A673 (cell line): ENCODE measurements around the gene EPB41. TPM values are rescaled to one million over a fixed set of nuclear protein-coding genes. Genes with fewer than 3 reads are reported as not detected.

ENCODE experiments used
- BruUV-seq: library from RNA; stranded (reverse); fragments of 400-500 nt; replicated peaks from 2 replicates; lab custom pipeline; 2021; lab: Mats Ljungman, UMichigan
- CTCF ChIA-PET: fragments of 300-600 bp; sonication (Branson Sonifier 250); formaldehyde crosslinking; loops from one replicate; lab custom pipeline; 2022; ENCODE audit warnings: antibody characterized with exemption; lab: Charles Lee
- POLR2A ChIA-PET: fragments of 300-600 bp; sonication (Branson Sonifier 250); formaldehyde crosslinking; loops from one replicate; lab custom pipeline; 2022; ENCODE audit warnings: antibody characterized with exemption; ENCODE audit not compliant: low non-redundant PET; lab: Charles Lee
- DNase-seq: peaks from one replicate; pipeline ENCODE4 v3.0.0-alpha.2; 2015; ENCODE audit warnings: low spot score
- H3K27ac ChIP-seq: fragments of 200-600 bp; sonication (generic); 2 replicates; pipeline ENCODE4 v1.5.1; 2016; ENCODE audit warnings: mixed run types, low read depth, mild to moderate bottlenecking, mixed read lengths, antibody characterized with exemption, low read length; ENCODE audit not compliant: poor library complexity, severe bottlenecking
- H3K27me3 ChIP-seq: fragments of 200-600 bp; sonication (generic); replicated peaks from 2 replicates; pipeline ENCODE4 v1.6.1; 2017; ENCODE audit warnings: mixed run types, low read depth, mild to moderate bottlenecking, mixed read lengths, antibody characterized with exemption, low read length; ENCODE audit not compliant: insufficient read depth, poor library complexity
- H3K36me3 ChIP-seq: fragments of 200-600 bp; sonication (generic); 2 replicates; pipeline ENCODE4 v1.6.1; 2016; ENCODE audit warnings: mixed run types, mild to moderate bottlenecking, mixed read lengths, antibody characterized with exemption, low read length; ENCODE audit not compliant: insufficient read depth, poor library complexity, severe bottlenecking
- H3K4me1 ChIP-seq: fragments of 200-600 bp; sonication (generic); 2 replicates; pipeline ENCODE4 v1.6.1; 2017; ENCODE audit warnings: mixed run types, mild to moderate bottlenecking, mixed read lengths, antibody characterized with exemption, low read length; ENCODE audit not compliant: insufficient read depth, poor library complexity, severe bottlenecking
- H3K4me3 ChIP-seq: fragments of 200-600 bp; sonication (generic); 2 replicates; pipeline ENCODE4 v1.5.1; 2016; ENCODE audit warnings: low read depth, mixed run types, mild to moderate bottlenecking, mixed read lengths, low read length; ENCODE audit not compliant: poor library complexity, severe bottlenecking
- H3K9me3 ChIP-seq: fragments of 200-600 bp; sonication (generic); 2 replicates; pipeline ENCODE4 v1.6.1; 2016; ENCODE audit warnings: mixed run types, low read depth, mild to moderate bottlenecking, mixed read lengths, antibody characterized with exemption, low read length; ENCODE audit not compliant: poor library complexity, severe bottlenecking
- EZH2 ChIP-seq: fragments of 200-600 bp; sonication (generic); IDR thresholded peaks from 2 replicates; pipeline ENCODE4 v1.6.1; 2017; ENCODE audit warnings: borderline replicate concordance, low read depth, mild to moderate bottlenecking, mixed read lengths, antibody characterized with exemption, low read length; ENCODE audit not compliant: poor library complexity, severe bottlenecking
- intact Hi-C: fragments of 100-400 bp; cut with micrococcal nuclease; formaldehyde crosslinking; loops from one replicate; pipeline ENCODE4 v1.10.0; 2022; ENCODE audit not compliant: unreplicated experiment
- total RNA-seq: library from RNA; stranded (reverse); gene quantifications from 2 replicates; pipeline ENCODE4 v1.2.3, GENCODE V29; 2021
- TF ChIP-seq, protein P1 (sequence below): fragments of 300-800, 200-600 bp; sonication (generic); conservative IDR thresholded peaks from 2 replicates; pipeline ENCODE4 v1.5.1; 2017; ENCODE audit warnings: low read depth, mild to moderate bottlenecking, antibody characterized with exemption, low read length, moderate library complexity, mixed read lengths

The EPB41 gene
- total RNA-seq, 1 experiment from 2014 or later, result 337 TPM

DNA sequence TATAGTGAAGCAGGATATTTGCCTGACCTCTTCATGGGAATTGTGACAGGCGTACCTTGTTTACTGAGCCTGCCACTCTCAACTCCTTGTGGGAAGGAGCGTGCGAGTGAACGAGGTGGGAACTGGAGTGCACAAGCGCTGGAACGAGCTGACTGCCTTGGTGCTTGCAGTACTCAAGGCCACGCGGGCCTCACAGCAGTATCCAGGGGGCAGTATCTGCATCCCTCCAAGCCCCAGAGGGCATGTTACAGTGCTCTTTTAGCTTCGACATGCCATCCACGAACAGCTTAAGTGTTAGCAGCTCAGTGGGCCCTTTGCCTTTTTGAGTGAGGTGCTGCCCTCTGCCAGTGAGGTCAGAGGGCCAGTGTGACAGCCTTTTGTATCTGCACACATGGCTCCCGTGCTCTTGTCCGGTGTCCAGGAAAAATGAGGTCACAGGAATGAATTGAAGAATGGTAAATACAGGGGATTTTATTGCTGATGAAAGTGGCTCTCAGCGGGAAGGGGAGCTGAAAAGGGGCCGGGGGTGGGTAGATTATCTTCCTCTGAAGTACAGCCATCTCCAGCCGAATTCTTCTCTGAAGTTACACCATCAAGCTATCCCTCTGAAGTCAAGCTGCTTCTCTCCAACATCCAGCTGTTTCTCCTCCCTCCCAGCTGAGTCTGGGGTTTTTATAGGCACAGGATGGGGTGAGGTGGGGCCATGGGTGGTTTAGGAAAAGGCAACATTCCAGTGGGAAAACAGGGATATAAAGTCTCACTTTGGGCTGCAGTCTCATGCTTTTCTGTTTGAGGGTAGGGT is 69.3 kb downstream of the EPB41 start:
- Histone ChIP-seq H3K36me3 (peaks cover 13% of the 10 kb centered on the region), H3K9me3 (peaks cover 8% of the 10 kb centered on the region), H3K27ac (peak overlapping the region; percentile 90), H3K4me3 (no peak overlapping the region), H3K4me1 (peaks cover 61% of the 10 kb centered on the region), H3K27me3 (no peaks in the 10 kb centered on the region)
- CTCF ChIA-PET, result no interaction called here
- peak; percentile 69 for DNase-seq
- intact Hi-C loops, result no loop called here
- no peak for TF ChIP-seq EZH2
- TF ChIP-seq, protein P1, sequence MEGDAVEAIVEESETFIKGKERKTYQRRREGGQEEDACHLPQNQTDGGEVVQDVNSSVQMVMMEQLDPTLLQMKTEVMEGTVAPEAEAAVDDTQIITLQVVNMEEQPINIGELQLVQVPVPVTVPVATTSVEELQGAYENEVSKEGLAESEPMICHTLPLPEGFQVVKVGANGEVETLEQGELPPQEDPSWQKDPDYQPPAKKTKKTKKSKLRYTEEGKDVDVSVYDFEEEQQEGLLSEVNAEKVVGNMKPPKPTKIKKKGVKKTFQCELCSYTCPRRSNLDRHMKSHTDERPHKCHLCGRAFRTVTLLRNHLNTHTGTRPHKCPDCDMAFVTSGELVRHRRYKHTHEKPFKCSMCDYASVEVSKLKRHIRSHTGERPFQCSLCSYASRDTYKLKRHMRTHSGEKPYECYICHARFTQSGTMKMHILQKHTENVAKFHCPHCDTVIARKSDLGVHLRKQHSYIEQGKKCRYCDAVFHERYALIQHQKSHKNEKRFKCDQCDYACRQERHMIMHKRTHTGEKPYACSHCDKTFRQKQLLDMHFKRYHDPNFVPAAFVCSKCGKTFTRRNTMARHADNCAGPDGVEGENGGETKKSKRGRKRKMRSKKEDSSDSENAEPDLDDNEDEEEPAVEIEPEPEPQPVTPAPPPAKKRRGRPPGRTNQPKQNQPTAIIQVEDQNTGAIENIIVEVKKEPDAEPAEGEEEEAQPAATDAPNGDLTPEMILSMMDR, result peak; percentile 34
- POLR2A ChIA-PET, result interaction anchor here (0.6 kb wide), 1 partner anchor 74 kb away, joined by 3 read pairs; no protein-coding TSS in a partner anchor
- BruUV-seq, result no TSS peak

DNA sequence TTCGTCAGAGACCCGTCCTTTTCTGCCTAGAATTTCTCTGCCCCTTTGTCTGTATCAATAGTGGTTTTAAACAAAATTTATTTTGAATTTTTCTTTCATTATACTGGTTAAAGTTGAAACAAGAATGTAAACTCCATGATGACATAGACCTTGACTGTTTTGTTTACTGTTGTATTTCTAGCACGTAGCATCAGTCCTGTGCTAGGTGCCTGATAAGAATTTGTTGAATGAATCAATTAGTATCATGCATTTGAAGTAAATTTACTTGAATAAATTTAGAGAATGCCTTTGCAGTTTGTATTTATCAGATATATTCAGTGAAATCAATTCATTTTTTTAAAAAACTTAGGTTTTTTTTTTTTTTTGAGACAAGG is 69.9 kb downstream of the EPB41 start:
- H3K9me3 ChIP-seq, result peaks cover 8% of the 10 kb centered on the region
- H3K36me3 ChIP-seq, result peaks cover 18% of the 10 kb centered on the region
- TF ChIP-seq EZH2, result no peak
- TF ChIP-seq, protein P1, result no peak
- ChIA-PET CTCF (no interaction called here), POLR2A (interaction anchor here (1.2 kb wide), 1 partner anchor 20 kb away, joined by 3 read pairs; no protein-coding TSS in a partner anchor)
- H3K4me1 ChIP-seq, result peaks cover 62% of the 10 kb centered on the region
- no peak overlapping the region for H3K4me3 ChIP-seq
- H3K27me3 ChIP-seq, result no peaks in the 10 kb centered on the region
- intact Hi-C loops, result no loop called here
- DNase-seq, result no peak
- peak overlapping the region; percentile 90 for H3K27ac ChIP-seq
- no TSS peak for BruUV-seq

DNA sequence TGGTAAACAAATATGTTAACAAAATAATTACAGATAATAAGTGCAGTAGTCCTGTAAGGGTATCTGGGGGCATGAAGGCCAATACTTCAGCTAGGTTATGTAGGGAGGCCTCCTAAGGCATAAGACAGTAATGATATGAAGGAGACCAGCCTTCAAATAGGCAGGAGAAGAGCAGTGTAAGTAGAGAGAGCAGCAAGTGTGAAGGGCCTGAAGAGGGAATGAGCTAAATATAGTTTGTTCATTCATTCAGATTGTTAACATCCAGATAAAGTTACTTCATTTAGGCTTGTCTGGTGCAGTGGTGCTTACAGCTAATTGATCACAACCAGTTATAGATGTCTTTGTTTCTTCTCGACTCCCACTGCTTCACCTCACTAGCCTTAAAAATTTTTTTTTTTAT is 71.1 kb downstream of the EPB41 start:
- no peak overlapping the region for H3K4me3 ChIP-seq
- ChIA-PET CTCF (no interaction called here), POLR2A (interaction anchor here (1.2 kb wide), 1 partner anchor 21 kb away, joined by 3 read pairs; no protein-coding TSS in a partner anchor)
- BruUV-seq, result no TSS peak
- peaks cover 8% of the 10 kb centered on the region for H3K9me3 ChIP-seq
- intact Hi-C loops, result loop anchor here (5.0 kb wide), 2 partner anchors 68 to 98 kb away; no protein-coding TSS in a partner anchor
- H3K27me3 ChIP-seq, result no peaks in the 10 kb centered on the region
- peak overlapping the region; percentile 90 for H3K27ac ChIP-seq
- peaks cover 65% of the 10 kb centered on the region for H3K4me1 ChIP-seq
- peaks cover 20% of the 10 kb centered on the region for H3K36me3 ChIP-seq
- TF ChIP-seq, protein P1, result no peak
- TF ChIP-seq EZH2, result no peak
- peak; percentile 32 for DNase-seq
